HepG2 (cell line): ENCODE data around the gene OSBPL10. TPM values are rescaled to one million over a fixed set of nuclear protein-coding genes. Genes with fewer than 3 reads are reported as not detected.

ENCODE experiments used
- ELF3 ChIP-seq: IDR thresholded peaks from 2 replicates; pipeline ENCODE4 v1.6.1; 2016; ENCODE audit warnings: missing genetic modification reagents, missing compliant biosample characterization
- KLF12 ChIP-seq: sonication (generic); formaldehyde crosslinking; IDR thresholded peaks from 2 replicates; pipeline ENCODE4 v1.4.0; 2020; ENCODE audit warnings: missing genetic modification reagents, borderline replicate concordance
- MTA3 ChIP-seq: sonication (generic); formaldehyde crosslinking; IDR thresholded peaks from 2 replicates; pipeline ENCODE4 v1.4.0; 2020; ENCODE audit warnings: missing genetic modification reagents
- MXD1 ChIP-seq: sonication (generic); formaldehyde crosslinking; IDR thresholded peaks from 2 replicates; pipeline ENCODE4 v1.4.0; 2020; ENCODE audit warnings: mild to moderate bottlenecking, missing genetic modification reagents
- PHF20 ChIP-seq: sonication (generic); formaldehyde crosslinking; IDR thresholded peaks from 2 replicates; pipeline ENCODE4 v1.5.0; 2020; ENCODE audit warnings: mild to moderate bottlenecking, missing genetic modification reagents
- RCOR2 ChIP-seq: IDR thresholded peaks from 2 replicates; pipeline ENCODE4 v1.6.1; 2016; ENCODE audit warnings: missing biosample characterization, missing genetic modification reagents
- RORA ChIP-seq: sonication (generic); formaldehyde crosslinking; IDR thresholded peaks from 2 replicates; pipeline ENCODE4 v1.5.0; 2020; ENCODE audit warnings: mild to moderate bottlenecking, missing genetic modification reagents, moderate library complexity
- SMAD3 ChIP-seq: sonication (generic); formaldehyde crosslinking; IDR thresholded peaks from 2 replicates; pipeline ENCODE4 v1.4.0; 2020; ENCODE audit warnings: missing genetic modification reagents
- SMC3 ChIP-seq: IDR thresholded peaks from 2 replicates; pipeline ENCODE4 v1.6.1; 2011; ENCODE audit warnings: low read length, improper control_type of control experiment
- TCF7 ChIP-seq: sonication (generic); IDR thresholded peaks from 2 replicates; pipeline ENCODE4 v1.6.1; 2016; ENCODE audit warnings: antibody characterized with exemption, low read depth
- TSC22D2 ChIP-seq: sonication (generic); formaldehyde crosslinking; IDR thresholded peaks from 2 replicates; pipeline ENCODE4 v1.5.1; 2020; ENCODE audit warnings: missing genetic modification reagents, mild to moderate bottlenecking, borderline replicate concordance
- ZBTB49 ChIP-seq: sonication (generic); formaldehyde crosslinking; IDR thresholded peaks from 2 replicates; pipeline ENCODE4 v1.4.0; 2020; ENCODE audit warnings: missing genetic modification reagents, borderline replicate concordance
- ZNF143 ChIP-seq: sonication (generic); formaldehyde crosslinking; IDR thresholded peaks from 2 replicates; pipeline ENCODE4 v1.4.0; 2020; ENCODE audit warnings: missing genetic modification reagents
- ZNF225 ChIP-seq: sonication (generic); formaldehyde crosslinking; IDR thresholded peaks from 2 replicates; pipeline ENCODE4 v1.4.0; 2020; ENCODE audit warnings: mild to moderate bottlenecking, missing genetic modification reagents
- ZNF264 ChIP-seq: sonication (generic); formaldehyde crosslinking; IDR thresholded peaks from 2 replicates; pipeline ENCODE4 v1.4.0; 2020; ENCODE audit warnings: missing genetic modification reagents
- ZNF383 ChIP-seq: sonication (generic); formaldehyde crosslinking; IDR thresholded peaks from 2 replicates; pipeline ENCODE4 v1.4.0; 2020; ENCODE audit warnings: missing genetic modification reagents, mild to moderate bottlenecking, borderline replicate concordance
- ZNF44 ChIP-seq: sonication (generic); formaldehyde crosslinking; IDR thresholded peaks from 2 replicates; pipeline ENCODE4 v1.5.1; 2020; ENCODE audit warnings: mild to moderate bottlenecking, missing genetic modification reagents
- polyA plus RNA-seq, 8 experiments: library from polyadenylated mRNA; depleted of rRNA in 3 of 8; stranded (reverse) in 7 of 8; unstranded in 1 of 8; fragments of >200 nt; fragmentation: Illumina TruSeq in 4 of 8; extraction: Trizol in 4 of 8; gene quantifications; 2 replicates each; pipeline versions ENCODE4 v1.2.1 to v1.2.3, GENCODE V29; 2011 to 2016; ENCODE audit warnings: low read depth in 4 of 8, missing spikeins in 1 of 8, mixed read lengths in 1 of 8; ENCODE audit not compliant: insufficient read depth in 1 of 8
- total RNA-seq, 5 experiments: library from RNA; depleted of rRNA; stranded (reverse); fragments of >200 nt; fragmentation: Illumina TruSeq; extraction: Trizol; gene quantifications; 2 replicates each; pipeline ENCODE4 v1.2.3, GENCODE V29; 2016; ENCODE audit warnings: low read depth in 1 of 5
- TF ChIP-seq, protein P1 (sequence below): IDR thresholded peaks from 2 replicates; pipeline ENCODE4 v1.6.1; 2016; ENCODE audit warnings: low read depth, missing genetic modification reagents, missing compliant biosample characterization
- TF ChIP-seq, protein P2 (sequence below): sonication (generic); formaldehyde crosslinking; IDR thresholded peaks from 2 replicates; pipeline ENCODE4 v1.8.1; 2023; ENCODE audit warnings: missing genetic modification reagents, mild to moderate bottlenecking, borderline replicate concordance
- TF ChIP-seq, protein P3 (sequence below): IDR thresholded peaks from 2 replicates; pipeline ENCODE4 v1.6.1; 2018; ENCODE audit warnings: missing genetic modification reagents

Gene OSBPL10
- total and polyA plus RNA-seq, 2 of the 13 experiments (the other 11 are each of a cell fraction or from before 2014, with no cell fraction given) = 10.3 to 28.6 TPM

DNA sequence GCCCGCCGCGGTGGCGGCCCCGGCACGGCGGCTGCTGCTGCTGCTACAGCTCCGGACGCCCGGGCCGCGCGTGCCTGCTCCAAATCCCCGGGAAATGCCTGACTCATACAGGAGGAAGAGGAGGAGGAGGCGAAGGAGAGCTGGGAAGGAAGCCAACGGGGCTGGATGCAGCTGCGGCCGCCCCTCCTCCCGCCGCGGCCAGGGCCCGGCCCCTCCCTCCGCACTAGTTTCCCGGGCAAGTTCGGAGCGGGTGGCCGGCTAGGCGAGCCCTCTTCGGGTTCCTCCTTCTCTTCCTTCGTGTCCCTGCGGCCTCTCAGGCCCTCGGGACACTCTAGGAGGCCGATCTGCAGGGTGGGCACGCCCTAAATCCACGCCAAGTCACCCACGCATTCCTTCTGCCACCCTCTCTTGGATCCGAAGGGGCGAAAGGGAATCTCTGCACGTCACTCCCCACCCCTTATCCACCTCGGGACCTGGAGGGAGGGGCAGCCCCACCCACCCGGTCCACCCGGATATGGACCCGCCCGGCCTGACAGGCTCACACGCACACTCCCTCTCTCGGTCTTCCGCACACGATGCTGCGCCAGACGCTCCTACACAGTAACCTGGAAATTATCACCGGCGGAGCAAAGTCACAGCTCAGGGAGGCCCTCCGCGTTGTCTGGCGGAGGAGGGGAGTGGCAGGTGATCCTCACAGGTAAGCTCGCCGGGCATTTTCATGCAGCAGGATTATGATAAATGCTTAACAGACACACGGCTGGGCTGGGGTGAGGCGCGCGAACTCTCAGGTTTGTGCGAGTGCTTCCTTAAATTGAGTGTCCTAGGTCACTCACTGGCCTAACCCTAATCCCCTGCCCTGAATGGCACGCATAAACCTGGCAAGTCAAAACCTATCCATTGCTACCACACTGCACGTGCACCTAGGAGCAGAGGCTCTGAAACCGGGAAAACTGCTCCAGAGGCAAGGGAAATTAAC is at the start of gene OSBPL10, which contains the start of gene ZNF860 (continued):
- TF ChIP-seq ZBTB49 (CRISPR knock-in tag) = no peak
- no peak for TF ChIP-seq ZNF143 (CRISPR knock-in tag)
- peak; percentile 29; the same call in 1 of the 2 replicates for TF ChIP-seq ELF3 (CRISPR knock-in tag)
- TF ChIP-seq, protein P1, sequence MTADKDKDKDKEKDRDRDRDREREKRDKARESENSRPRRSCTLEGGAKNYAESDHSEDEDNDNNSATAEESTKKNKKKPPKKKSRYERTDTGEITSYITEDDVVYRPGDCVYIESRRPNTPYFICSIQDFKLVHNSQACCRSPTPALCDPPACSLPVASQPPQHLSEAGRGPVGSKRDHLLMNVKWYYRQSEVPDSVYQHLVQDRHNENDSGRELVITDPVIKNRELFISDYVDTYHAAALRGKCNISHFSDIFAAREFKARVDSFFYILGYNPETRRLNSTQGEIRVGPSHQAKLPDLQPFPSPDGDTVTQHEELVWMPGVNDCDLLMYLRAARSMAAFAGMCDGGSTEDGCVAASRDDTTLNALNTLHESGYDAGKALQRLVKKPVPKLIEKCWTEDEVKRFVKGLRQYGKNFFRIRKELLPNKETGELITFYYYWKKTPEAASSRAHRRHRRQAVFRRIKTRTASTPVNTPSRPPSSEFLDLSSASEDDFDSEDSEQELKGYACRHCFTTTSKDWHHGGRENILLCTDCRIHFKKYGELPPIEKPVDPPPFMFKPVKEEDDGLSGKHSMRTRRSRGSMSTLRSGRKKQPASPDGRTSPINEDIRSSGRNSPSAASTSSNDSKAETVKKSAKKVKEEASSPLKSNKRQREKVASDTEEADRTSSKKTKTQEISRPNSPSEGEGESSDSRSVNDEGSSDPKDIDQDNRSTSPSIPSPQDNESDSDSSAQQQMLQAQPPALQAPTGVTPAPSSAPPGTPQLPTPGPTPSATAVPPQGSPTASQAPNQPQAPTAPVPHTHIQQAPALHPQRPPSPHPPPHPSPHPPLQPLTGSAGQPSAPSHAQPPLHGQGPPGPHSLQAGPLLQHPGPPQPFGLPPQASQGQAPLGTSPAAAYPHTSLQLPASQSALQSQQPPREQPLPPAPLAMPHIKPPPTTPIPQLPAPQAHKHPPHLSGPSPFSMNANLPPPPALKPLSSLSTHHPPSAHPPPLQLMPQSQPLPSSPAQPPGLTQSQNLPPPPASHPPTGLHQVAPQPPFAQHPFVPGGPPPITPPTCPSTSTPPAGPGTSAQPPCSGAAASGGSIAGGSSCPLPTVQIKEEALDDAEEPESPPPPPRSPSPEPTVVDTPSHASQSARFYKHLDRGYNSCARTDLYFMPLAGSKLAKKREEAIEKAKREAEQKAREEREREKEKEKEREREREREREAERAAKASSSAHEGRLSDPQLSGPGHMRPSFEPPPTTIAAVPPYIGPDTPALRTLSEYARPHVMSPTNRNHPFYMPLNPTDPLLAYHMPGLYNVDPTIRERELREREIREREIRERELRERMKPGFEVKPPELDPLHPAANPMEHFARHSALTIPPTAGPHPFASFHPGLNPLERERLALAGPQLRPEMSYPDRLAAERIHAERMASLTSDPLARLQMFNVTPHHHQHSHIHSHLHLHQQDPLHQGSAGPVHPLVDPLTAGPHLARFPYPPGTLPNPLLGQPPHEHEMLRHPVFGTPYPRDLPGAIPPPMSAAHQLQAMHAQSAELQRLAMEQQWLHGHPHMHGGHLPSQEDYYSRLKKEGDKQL (CRISPR knock-in tag) = no peak
- TF ChIP-seq MTA3 (CRISPR knock-in tag) = no peak
- peak; percentile 76; the same call in 1 of the 2 replicates for TF ChIP-seq KLF12 (CRISPR knock-in tag)
- no peak for TF ChIP-seq MXD1 (CRISPR knock-in tag)
- TF ChIP-seq PHF20 (CRISPR knock-in tag) = no peak
- TF ChIP-seq, protein P2, sequence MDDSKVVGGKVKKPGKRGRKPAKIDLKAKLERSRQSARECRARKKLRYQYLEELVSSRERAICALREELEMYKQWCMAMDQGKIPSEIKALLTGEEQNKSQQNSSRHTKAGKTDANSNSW = no peak
- no peak for TF ChIP-seq TSC22D2
- no peak for TF ChIP-seq TCF7
- TF ChIP-seq ZNF44 (CRISPR knock-in tag) = no peak
- TF ChIP-seq SMAD3 (CRISPR knock-in tag) = no peak
- no peak for TF ChIP-seq ZNF225
- no peak for TF ChIP-seq ZNF383
- no peak for TF ChIP-seq ZNF264
- no peak for TF ChIP-seq RORA (CRISPR knock-in tag)
- TF ChIP-seq, protein P3, sequence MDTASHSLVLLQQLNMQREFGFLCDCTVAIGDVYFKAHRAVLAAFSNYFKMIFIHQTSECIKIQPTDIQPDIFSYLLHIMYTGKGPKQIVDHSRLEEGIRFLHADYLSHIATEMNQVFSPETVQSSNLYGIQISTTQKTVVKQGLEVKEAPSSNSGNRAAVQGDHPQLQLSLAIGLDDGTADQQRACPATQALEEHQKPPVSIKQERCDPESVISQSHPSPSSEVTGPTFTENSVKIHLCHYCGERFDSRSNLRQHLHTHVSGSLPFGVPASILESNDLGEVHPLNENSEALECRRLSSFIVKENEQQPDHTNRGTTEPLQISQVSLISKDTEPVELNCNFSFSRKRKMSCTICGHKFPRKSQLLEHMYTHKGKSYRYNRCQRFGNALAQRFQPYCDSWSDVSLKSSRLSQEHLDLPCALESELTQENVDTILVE (CRISPR knock-in tag) = peak; percentile 22; the same call in 1 of the 2 replicates
- no peak for TF ChIP-seq SMC3
- TF ChIP-seq RCOR2 (CRISPR knock-in tag) = peak; percentile 51; the same call in 1 of the 2 replicates
